Stimulated activated CD8-positive, alpha-beta memory T cell treated with anti-CD3 and anti-CD28 coated beads, Interleukin-7, amount 100 ng/mL, for 48 hours (primary cell): ENCODE results near the gene NHLRC1.
A peak's percentile ranks its signal among the peaks of the same experiment; 100 is the strongest.
"Not testable (repeated sequence)": the region's sequence is repeated elsewhere in the genome, so short reads cannot be mapped to it uniquely, and the experiment has no call there.

Source experiments
- DNase-seq, 2 donors: peaks; one replicate each; pipeline ENCODE4 v3.0.0-alpha.2; 2020; ENCODE audit warnings: low read depth in 1 of 2; ENCODE audit errors: extremely low read depth in 1 of 2

The NHLRC1 gene

GRCh38 chr6:18122128-18123093, at the start of gene NHLRC1:
NHLRC1 (minus strand) TSS chr6:18122677; CDS start chr6:18122606, 71 bp downstream.
- peak; percentile 58 to 63 for DNase-seq

- no peak for DNase-seq
These were observed 49.4 kb upstream of the NHLRC1 start for GRCh38 chr6:18171871-18172270.

- no peak for DNase-seq
These were observed 45.8 kb upstream of the NHLRC1 start for GRCh38 chr6:18168264-18168663.

- DNase-seq, result no peak
These were observed 44.0 kb upstream of the NHLRC1 start for GRCh38 chr6:18166312-18167036.

DNA sequence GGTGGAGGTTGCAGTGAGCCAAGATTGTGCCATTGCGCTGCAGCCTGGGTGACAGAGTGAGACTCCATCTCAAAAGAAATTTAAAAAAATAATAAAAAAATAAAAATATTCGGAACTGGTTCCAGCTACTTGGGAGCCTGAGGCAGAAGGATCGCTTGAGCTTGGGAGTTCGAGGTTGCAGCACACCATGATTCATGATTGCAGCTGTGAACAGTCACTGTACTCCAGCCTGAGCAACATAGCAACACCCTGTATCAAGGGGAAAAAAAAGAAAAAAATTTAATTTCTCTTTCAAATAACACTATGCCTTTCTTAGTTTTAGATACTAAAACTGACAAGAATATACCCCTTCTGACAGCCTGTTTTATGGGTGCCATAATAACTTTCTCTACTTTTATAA, 43.3 kb upstream of the NHLRC1 start:
- DNase-seq, result no peak

DNA sequence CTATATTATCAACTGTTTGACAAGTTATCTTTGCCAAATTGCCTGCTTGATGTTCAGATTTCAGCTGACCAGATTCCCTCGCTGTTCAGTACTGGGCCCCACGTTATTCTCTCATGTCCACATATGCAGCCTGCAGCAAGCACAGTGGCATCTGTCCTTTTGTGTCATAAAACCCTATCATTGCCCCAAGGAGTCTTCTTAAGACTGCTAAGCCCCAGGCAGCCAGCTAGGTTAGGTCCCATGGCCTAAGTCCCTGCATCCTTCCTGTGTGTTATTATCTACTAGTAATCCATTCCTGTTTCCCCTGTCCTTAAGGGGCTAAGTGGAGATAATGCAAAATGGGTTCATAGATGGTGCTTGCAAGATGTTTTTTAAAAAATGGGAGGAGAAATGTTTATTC, 39.9 kb upstream of the NHLRC1 start:
- no peak for DNase-seq

DNA sequence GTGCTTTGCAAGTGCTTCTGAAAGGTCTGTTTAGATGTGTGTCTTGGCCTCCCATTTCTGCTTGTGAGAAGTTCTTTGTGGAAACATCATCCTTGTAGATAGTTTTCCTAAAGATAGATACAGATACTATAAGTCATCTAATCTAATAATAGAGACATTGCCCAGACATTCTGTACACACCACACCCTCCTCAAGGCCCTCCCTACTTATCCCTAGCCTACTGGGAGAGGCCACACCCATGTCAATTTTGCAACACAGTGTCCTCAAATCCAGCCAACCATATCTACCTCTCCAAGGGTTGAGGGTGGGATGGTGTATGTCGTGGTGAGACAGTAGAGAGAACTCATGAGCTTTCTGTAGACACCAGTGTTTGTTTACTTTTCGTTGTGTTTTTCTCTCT, 39.0 kb upstream of the NHLRC1 start:
- DNase-seq, result no peak

DNA sequence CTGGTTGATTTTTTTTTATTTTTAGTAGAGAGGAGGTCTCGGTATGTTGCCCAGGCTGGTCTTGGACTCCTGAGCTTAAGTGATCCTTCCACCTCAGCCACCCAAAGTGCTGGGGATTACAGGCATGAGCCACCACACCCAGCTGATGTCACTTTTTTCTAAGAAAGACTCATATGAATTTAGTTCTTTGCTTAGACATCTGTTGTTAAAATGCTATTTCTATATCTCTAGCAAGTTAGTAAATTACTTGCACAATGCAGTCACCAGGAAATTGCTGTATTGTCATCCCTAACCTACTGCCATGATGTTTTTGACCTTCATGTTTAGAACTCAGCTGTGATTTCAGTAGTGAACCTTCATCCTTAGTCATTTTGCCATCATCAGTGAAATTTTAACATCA, 38.4 kb upstream of the NHLRC1 start:
- DNase-seq, result no peak

- peak in 1 of 2 donors; percentile 30 for DNase-seq
These were observed 33.5 kb upstream of the NHLRC1 start for GRCh38 chr6:18155864-18156421.

GRCh38 chr6:18155150-18155863, 32.8 kb upstream of the NHLRC1 start, which contains the start of gene KDM1B:
KDM1B (plus strand) TSS chr6:18155422; CDS start chr6:18159896, 4,474 bp downstream.
- DNase-seq, result peak; percentile 97 to 98

GRCh38 chr6:18154507-18155149, 32.2 kb upstream of the NHLRC1 start, which contains the start of gene TPMT:
TPMT (minus strand) TSS chr6:18155077; CDS start chr6:18149127, 5,950 bp downstream.
- no peak for DNase-seq

DNA sequence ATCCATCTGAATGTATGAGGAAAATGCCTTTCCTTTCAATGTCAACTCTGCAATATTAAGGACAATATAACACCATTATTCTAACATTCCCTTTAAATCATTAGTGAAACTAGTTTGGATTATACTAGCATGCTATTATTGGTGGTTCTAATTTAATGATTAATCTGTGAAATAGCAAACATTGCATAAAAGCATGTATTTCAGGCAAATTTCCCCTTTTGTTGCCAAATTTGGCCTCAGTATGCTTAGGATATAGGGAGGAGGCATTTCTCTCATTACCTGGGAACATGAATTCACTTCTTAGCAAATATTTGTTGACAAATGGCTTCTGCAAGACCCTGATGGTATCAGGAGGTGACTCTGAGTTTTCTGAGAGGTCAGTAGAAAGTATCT, 30.8 kb upstream of the NHLRC1 start:
- DNase-seq, result no peak

DNA sequence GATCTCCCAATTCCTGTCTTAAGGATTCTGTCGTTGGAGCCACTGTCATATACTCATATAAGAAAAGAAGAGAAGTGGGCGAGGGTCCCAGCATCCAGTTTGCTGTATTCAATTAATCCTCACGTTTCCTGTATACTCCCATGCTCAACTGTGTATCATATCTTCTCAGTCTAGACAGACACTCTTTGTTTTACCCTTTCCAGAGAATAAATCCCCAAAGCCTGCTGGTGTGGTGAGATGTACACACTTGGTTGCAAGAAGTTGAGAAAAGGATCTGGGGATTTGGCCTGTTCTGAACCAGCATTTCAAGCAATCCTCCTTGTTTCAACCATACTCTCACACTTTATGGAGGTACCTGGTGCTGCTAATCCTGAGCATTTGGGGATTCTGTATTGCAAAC, 29.3 kb upstream of the NHLRC1 start:
- no peak for DNase-seq

DNA sequence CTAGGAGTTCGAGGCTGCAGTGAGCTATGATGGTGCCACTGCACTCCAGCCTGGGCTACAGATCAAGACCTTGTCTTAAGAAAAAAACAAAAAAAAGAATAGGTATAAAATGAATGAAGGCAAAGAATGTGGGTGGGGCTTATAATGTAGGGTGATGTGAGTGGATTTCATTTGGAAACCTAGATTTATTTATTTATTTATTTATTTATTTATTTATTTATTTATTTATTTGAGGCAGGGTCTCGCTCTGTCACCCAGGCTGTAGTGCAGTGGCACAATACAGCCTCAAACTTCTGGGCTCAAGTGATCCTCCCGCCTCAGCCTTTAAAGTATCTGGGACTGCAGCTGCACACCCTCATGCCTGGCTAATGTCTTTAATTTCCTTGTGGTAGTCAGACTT, 28.9 kb upstream of the NHLRC1 start:
- not testable (repeated sequence) for DNase-seq

DNA sequence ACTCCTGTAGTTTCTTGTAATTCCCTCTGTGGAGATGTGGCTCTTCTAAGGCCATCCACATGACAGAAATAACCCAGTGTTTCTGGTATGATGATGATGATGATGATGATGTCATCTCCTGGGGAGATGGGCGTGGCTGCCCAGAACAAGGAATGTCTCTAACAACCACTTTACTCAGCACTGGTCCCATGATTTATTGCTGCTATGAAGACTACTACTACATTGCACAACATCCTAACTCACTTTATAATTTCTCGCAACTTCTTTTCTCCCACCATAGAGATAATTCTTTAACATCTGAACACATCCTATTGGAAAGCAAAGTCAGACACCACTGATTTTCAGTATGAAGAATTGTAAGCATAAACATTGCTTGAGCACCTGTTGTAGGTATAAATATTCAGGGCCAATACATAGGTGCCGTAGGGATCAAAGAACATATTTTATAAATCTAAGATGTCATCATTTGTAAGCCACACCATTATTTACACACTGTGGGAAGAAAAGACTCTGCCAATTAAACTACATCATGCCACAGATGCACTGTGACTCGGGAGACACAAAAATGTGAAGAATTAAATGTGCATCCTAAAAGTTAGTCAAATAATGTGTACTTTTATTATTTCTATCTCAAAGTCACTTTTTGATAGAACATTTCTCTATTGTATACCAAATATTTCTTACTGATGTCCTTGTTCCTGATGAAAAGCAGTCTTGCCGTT, 26.0 kb upstream of the NHLRC1 start:
- DNase-seq, result no peak

DNA sequence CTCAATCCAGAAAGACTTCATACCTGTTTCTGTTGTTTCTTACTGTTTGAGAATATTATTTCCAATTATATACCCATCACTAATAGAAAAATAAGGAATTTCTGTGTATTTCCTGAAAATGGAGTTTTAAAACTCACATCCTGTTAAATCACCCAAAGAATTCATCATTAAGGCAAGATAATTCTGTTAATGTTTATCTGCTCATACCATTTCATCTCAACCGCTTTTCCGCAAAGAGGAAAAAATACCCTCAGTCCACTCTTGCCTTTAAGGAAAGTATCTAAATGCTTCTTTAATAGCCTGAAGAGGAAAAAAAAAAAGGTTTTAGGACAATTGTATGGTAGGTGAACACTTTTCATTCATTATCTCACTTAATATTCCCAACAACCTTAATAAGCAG, 25.1 kb upstream of the NHLRC1 start:
- DNase-seq, result no peak

- DNase-seq, result no peak
These were observed 24.7 kb upstream of the NHLRC1 start for GRCh38 chr6:18147160-18147559.

DNA sequence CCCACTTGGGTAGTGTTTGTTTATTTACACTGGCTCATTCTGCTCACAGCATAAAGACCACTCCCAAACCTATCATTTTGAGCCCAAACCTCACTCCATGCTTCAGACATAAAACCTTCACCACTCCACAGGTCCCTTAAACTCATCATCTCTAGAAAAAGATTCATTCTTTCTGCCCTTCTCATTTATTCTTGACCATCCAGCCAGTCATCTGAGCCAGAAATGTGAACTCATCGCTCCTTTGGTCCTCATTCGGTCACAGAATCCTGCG, 20.0 kb upstream of the NHLRC1 start:
- DNase-seq, result no peak

DNA sequence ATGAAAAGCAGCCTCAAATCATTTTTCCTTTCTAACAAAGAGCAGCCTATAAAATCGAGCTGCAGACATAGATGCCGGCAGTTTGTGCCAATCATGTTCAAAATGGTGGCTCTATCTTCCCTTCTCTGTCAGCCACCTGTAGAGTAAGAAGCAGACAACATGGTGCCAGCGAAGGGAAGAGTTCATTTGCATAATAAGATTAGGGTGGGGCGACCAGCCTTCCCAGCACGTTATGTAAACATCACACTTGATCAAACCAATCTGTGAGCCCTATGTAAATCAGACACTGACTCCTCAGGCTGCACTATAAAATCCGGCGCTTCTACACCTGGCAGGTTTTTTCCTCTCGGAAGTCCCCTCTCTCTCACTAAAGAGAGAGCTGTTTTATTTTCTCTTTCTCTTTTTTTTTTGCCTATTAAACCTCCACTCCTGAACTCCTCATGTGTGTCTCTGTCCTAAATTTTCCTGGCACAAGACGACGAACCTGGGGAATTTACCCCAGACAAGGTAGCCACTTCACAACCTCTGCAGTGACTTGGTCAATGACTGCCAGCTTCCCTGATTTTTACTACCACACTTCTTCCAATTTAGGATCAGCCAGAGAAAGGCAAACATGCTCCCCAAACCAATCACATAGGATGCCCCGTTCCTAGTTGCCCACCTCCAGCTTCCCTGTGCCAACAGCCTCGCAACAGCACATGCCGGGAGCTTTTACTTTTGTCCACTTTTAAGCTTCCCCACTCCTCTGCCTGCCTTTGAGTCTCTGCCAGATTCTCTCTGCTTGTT, 19.5 kb upstream of the NHLRC1 start:
- DNase-seq, result no peak
